Esophagus muscularis mucosa (tissue), 4 donors: ENCODE results near the gene RNF26. TPM values are rescaled to one million over a fixed set of nuclear protein-coding genes. Genes with fewer than 3 reads are reported as not detected.

Experiments used
- DNase-seq: peaks from one replicate; pipeline ENCODE4 v3.0.0-alpha.2; 2017; ENCODE audit errors: extremely low spot score
- H3K27ac ChIP-seq, 4 donors: fragments of 200-600 bp; sonication (generic); replicated peaks in 1 of 4; 1 replicate in 3 of 4; 2 replicates in 1 of 4; pipeline ENCODE4 v1.5.1; 2016 to 2019; ENCODE audit warnings: mild to moderate bottlenecking in 1 of 4
- H3K27me3 ChIP-seq, 4 donors: fragments of 200-600 bp; sonication (generic); one replicate each; pipeline versions ENCODE4 v1.5.1 to v1.6.0; 2016 to 2019
- H3K36me3 ChIP-seq, 4 donors: fragments of 200-600 bp; sonication (generic); one replicate each; pipeline ENCODE4 v1.5.1; 2016 to 2019
- H3K4me1 ChIP-seq, 4 donors: fragments of 200-600 bp; sonication (generic); one replicate each; pipeline ENCODE4 v1.5.1; 2016 to 2019
- H3K4me3 ChIP-seq, 4 donors: fragments of 200-600 bp; sonication (generic); 1 replicate in 2 of 4; 2 replicates in 2 of 4; pipeline ENCODE4 v1.5.1; 2016 to 2019; ENCODE audit warnings: mild to moderate bottlenecking in 4 of 4, moderate library complexity in 1 of 4
- H3K9me3 ChIP-seq, 4 donors: fragments of 200-600 bp; sonication (generic); 1 replicate in 3 of 4; 2 replicates in 1 of 4; pipeline ENCODE4 v1.5.1; 2016 to 2019
- CTCF ChIP-seq, 3 experiments: fragments of 200-600 bp in 2 of 3; fragments of 450-650 bp in 1 of 3; sonication (generic) in 2 of 3; IDR thresholded peaks; one replicate each; pipeline ENCODE4 v1.5.1; 2017 to 2019; ENCODE audit warnings: antibody characterized with exemption in 3 of 3, mild to moderate bottlenecking in 2 of 3, moderate library complexity in 1 of 3
- EP300 ChIP-seq: sonication (generic); formaldehyde crosslinking; IDR thresholded peaks from one replicate; pipeline ENCODE4 v1.6.1; 2017; ENCODE audit warnings: antibody characterized with exemption
- POLR2A ChIP-seq: fragments of 450-650 bp; IDR thresholded peaks from one replicate; pipeline ENCODE4 v1.6.1; 2017; ENCODE audit warnings: antibody characterized with exemption, moderate library complexity, mild to moderate bottlenecking, low read depth
- POLR2AphosphoS5 ChIP-seq, 2 donors: sonication (generic); formaldehyde crosslinking; IDR thresholded peaks; one replicate each; pipeline ENCODE4 v1.6.1; 2017; ENCODE audit warnings: antibody characterized with exemption in 2 of 2
- WGBS: methylation state at CpG from one replicate; pipeline ENCODE4 v1.1.5; 2018; 5-methylcytosine and 5-hydroxymethylcytosine counted together
- intact Hi-C: fragments of 100-400 bp; cut with DNase I; formaldehyde crosslinking; loops from one replicate; pipeline ENCODE4 v1.15.1; 2023
- total RNA-seq, 4 donors: library from RNA; depleted of rRNA; stranded (reverse); fragments of >200 nt; gene quantifications; one replicate each; pipeline versions ENCODE4 v1.1.0 to v1.2.1, GENCODE V29; 2016

Gene RNF26
- total RNA-seq, 4 donors from 2014 or later = 14.2 to 33.2 (median 20.9) TPM

DNA sequence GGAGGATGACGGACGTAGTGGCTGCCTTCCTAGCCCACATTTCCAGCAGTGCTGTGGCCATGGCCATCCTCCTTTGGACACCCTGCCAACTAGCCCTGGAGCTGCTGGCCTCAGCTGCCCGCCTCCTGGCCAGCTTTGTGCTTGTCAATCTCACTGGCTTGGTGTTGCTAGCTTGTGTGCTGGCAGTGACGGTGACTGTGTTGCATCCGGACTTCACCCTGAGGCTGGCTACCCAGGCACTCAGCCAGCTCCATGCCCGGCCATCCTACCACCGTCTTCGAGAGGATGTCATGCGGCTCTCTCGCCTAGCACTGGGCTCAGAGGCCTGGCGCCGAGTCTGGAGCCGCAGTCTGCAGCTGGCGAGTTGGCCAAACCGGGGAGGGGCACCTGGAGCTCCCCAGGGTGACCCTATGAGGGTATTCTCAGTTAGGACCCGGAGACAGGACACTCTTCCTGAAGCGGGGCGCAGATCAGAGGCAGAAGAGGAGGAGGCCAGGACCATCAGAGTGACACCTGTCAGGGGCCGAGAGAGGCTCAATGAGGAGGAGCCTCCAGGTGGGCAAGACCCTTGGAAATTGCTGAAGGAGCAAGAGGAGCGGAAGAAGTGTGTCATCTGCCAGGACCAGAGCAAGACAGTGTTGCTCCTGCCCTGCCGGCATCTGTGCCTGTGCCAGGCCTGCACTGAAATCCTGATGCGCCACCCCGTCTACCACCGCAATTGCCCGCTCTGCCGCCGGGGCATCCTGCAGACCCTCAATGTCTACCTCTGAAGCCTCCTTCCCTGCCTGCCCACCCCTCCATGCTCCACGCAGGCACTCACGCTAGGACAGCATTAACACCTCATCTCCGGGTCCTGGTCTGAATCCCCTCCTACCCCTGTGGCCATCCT, 1.6 kb downstream of the RNF26 start:
- WGBS = 79% methylated on average over 21 of the region's 30 CpGs
- no peak for TF ChIP-seq CTCF (IDR thresholded peaks at IDR 0.05)
- TF ChIP-seq POLR2A = no peak
- Histone ChIP-seq H3K9me3 (no peaks in the 10 kb centered on the region), H3K36me3 (peaks cover 5 to 17% (median 12%) of the 10 kb centered on the region in 4 donors), H3K4me1 (peaks cover 35 to 69% (median 66%) of the 10 kb centered on the region in 4 donors), H3K27me3 (no peaks in the 10 kb centered on the region), H3K27ac (peak overlapping the region in 2 of 4 donors; percentile 93 to 94), H3K4me3 (peak overlapping the region in 3 of 4 donors; percentile 93 to 95 (median 94))
- intact Hi-C loops = no loop called here
- DNase-seq = no peak

DNA sequence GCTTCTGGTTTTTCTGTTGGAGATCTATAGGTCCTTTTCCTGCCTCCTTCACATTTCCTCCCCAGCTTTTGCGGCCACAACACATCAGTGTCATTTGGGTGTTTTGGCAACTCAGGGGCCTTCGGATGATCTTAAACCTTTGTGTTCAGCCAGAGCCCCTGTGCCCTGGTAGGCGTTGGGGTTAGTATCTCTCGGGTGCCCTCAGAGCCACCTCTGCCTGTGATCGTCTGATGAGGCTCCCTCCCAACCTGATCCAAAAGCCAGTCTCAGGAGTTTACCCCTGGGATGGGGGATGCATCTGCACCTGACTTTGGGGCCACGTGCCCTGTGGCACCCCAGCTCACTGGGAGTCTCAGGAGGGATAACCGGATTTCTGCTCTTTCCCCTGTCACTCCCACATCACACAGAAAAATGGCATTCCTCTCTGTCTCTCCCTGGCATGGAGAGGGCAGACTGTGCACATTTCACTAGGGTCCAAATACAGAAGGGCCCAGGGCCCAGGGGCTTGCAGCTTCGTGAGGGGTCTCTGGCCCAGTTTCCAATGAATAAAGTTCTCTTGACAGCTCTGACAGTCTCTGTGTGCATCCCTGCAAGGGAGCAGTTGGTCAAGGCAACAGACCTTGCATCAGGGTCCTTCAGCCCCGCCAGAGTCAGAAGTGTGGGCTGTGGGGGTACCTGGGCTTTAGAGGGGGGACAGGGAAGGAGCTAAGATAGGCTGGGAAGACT, 2.6 kb downstream of the RNF26 start:
- peaks cover 5 to 17% (median 12%) of the 10 kb centered on the region in 4 donors for H3K36me3 ChIP-seq
- peak overlapping the region; percentile 86 to 90 (median 88) for H3K27ac ChIP-seq
- 79% methylated on average over 8 of the region's 9 CpGs for WGBS
- intact Hi-C loops = no loop called here
- no peak for DNase-seq
- H3K9me3 ChIP-seq = no peaks in the 10 kb centered on the region
- no peak overlapping the region for H3K4me3 ChIP-seq
- TF ChIP-seq CTCF (IDR thresholded peaks at IDR 0.05) (no peak), POLR2A (no peak), EP300 (no peak), POLR2AphosphoS5 (IDR thresholded peaks at IDR 0.05) (no peak)
- H3K4me1 ChIP-seq = peaks cover 44 to 79% (median 75%) of the 10 kb centered on the region in 4 donors
- no peaks in the 10 kb centered on the region for H3K27me3 ChIP-seq

DNA sequence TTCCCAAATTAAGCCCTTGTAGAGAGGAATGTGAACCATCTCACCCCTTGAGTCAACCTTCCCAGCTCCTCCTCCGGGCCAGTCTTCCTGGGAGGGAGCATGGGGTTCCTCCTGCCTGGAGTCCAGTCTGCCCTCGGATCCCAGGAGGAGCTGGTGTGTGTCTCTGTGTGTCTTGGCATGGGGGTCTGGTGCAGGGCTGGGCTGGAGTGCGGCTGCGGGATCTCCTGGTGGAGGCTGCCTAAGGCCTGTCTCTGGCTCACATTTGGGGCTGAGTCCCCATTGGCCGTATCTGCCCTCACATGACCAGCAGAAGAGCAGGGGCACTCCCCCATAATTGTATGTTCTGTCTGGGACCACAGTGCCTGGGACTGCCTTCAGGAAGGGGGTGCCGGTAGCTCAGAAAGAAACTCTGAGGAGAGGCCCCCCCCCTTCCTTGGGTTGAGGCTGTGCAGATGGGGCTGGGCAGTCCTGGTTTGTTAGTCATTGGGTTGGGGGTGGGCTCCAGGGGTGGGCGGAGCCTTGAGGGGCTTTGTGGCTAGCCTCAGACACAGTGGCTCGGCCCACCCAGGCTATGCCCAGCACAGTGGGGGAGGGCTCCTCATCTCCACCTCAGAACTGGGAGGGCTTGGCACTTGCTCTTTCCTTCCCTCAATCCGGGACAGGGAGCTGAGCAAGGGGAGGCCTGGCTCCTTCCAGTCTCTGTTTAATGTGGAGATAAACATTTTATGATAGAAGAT, 3.4 kb downstream of the RNF26 start:
- intact Hi-C loops = no loop called here
- DNase-seq = no peak
- Histone ChIP-seq H3K36me3 (peaks cover 5 to 17% (median 12%) of the 10 kb centered on the region in 4 donors), H3K4me3 (peak overlapping the region in 1 of 4 donors; percentile 77), H3K9me3 (no peaks in the 10 kb centered on the region), H3K4me1 (peaks cover 44 to 79% (median 75%) of the 10 kb centered on the region in 4 donors), H3K27ac (peak overlapping the region; percentile 86 to 90 (median 88)), H3K27me3 (no peaks in the 10 kb centered on the region)
- TF ChIP-seq POLR2AphosphoS5 (IDR thresholded peaks at IDR 0.05) = no peak
- TF ChIP-seq POLR2A = no peak
- no peak for TF ChIP-seq EP300
- TF ChIP-seq CTCF (IDR thresholded peaks at IDR 0.05) = no peak
- 48% methylated on average over 8 of the region's 9 CpGs for WGBS

DNA sequence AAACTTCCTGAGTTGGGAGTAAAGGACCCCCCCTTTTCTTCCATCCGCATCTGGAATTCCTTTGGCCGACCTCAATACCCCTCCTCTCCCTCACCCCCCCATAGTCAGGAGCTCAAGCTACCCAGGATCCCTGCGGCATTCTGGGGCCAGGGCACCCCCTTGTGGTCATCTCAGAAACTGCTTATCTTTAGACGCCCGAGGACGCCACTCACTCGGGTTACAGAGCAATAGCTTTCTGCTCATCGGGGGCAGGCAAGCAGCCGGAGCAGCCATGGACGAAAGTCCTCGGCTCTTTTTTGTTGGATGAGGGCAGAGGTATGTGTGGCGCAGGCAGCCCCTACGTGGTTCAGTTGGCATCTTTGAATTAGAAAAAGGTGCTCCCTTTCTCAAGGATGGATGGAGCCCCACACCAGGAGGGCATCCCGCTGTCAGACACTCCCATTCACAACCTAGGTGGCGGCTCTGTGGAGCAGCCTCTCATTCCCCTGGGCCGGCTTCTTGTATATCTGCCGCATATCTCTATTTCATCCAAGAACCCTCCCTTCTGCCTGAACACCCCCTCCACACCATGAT, 4.1 kb downstream of the RNF26 start:
- Histone ChIP-seq H3K4me3 (peak overlapping the region; percentile 59 to 77 (median 70)), H3K4me1 (peaks cover 44 to 79% (median 75%) of the 10 kb centered on the region in 4 donors), H3K36me3 (peaks cover 5 to 17% (median 12%) of the 10 kb centered on the region in 4 donors), H3K9me3 (no peaks in the 10 kb centered on the region), H3K27ac (peak overlapping the region; percentile 86 to 90 (median 88)), H3K27me3 (no peaks in the 10 kb centered on the region)
- TF ChIP-seq POLR2AphosphoS5 (IDR thresholded peaks at IDR 0.05) (peak; percentile 25 to 55), EP300 (no peak), CTCF (IDR thresholded peaks at IDR 0.05) (peak; percentile 79 to 91 (median 86))
- WGBS = 16% methylated on average over 12 of the region's 17 CpGs
- DNase-seq = no peak
- intact Hi-C loops = no loop called here
